GM23338 (cell line): Measurements from ENCODE around the gene CENPB. TPM values are rescaled to one million over a fixed set of nuclear protein-coding genes. Genes with fewer than 3 reads are reported as not detected.
A peak's percentile ranks its signal among the peaks of the same experiment; 100 is the strongest.

Experiments
- ATAC-seq: fragments of 200-7000 bp; cut with Tn5 transposase; 3 replicates; pipeline ENCODE4 v1.9.1; 2020
- DNase-seq: peaks from one replicate; pipeline ENCODE4 v3.0.0-alpha.2; 2015; ENCODE audit warnings: low spot score
- H2AFZ ChIP-seq: fragments of 200-600 bp; sonication (generic); 2 replicates; pipeline ENCODE4 v1.8.0; 2016; ENCODE audit warnings: antibody characterized with exemption, mild to moderate bottlenecking, moderate library complexity
- H3F3A ChIP-seq: fragments of 200-600 bp; sonication (generic); replicated peaks from 2 replicates; pipeline ENCODE4 v1.8.0; 2017; ENCODE audit warnings: antibody characterized with exemption, mixed run types, low read depth
- H3K27ac ChIP-seq: fragments of 200-600 bp; sonication (generic); 2 replicates; pipeline ENCODE4 v1.6.1; 2016; ENCODE audit warnings: low read depth
- H3K27me3 ChIP-seq: fragments of 200-600 bp; sonication (generic); 2 replicates; pipeline ENCODE4 v1.8.0; 2016; ENCODE audit warnings: mild to moderate bottlenecking, mixed run types, moderate library complexity; ENCODE audit not compliant: insufficient read depth
- H3K36me3 ChIP-seq: fragments of 200-600 bp; sonication (generic); 2 replicates; pipeline ENCODE4 v1.8.0; 2016; ENCODE audit warnings: mild to moderate bottlenecking; ENCODE audit not compliant: insufficient read depth
- H3K4me1 ChIP-seq: fragments of 200-600 bp; sonication (generic); 2 replicates; pipeline ENCODE4 v1.8.0; 2016; ENCODE audit warnings: mild to moderate bottlenecking, moderate library complexity; ENCODE audit not compliant: insufficient read depth
- H3K4me2 ChIP-seq: fragments of 200-600 bp; sonication (generic); 2 replicates; pipeline ENCODE4 v1.7.1; 2017; ENCODE audit warnings: mixed run types
- H3K4me3 ChIP-seq: fragments of 200-600 bp; sonication (generic); 2 replicates; pipeline ENCODE4 v1.6.1; 2016; ENCODE audit warnings: mixed run types
- H3K79me2 ChIP-seq: fragments of 200-600 bp; sonication (generic); replicated peaks from 2 replicates; pipeline ENCODE4 v1.8.0; 2017; ENCODE audit warnings: mild to moderate bottlenecking; ENCODE audit not compliant: insufficient read depth
- H3K9me2 ChIP-seq: fragments of 200-600 bp; sonication (generic); 2 replicates; pipeline ENCODE4 v1.8.0; 2017; ENCODE audit not compliant: insufficient read depth
- H4K20me1 ChIP-seq: fragments of 200-600 bp; sonication (generic); replicated peaks from 2 replicates; pipeline ENCODE4 v1.8.0; 2017; ENCODE audit warnings: mild to moderate bottlenecking; ENCODE audit not compliant: insufficient read depth
- H3K27ac Mint-ChIP-seq: 2 replicates; pipeline ENCODE4 v1.8.0; 2020; ENCODE audit warnings: inconsistent platforms, mild to moderate bottlenecking, moderate library complexity, mixed read lengths
- H3K27me3 Mint-ChIP-seq: 3 replicates; pipeline ENCODE4 v1.8.0; 2022; ENCODE audit warnings: low read depth, mild to moderate bottlenecking, moderate library complexity, mixed read lengths, inconsistent platforms; ENCODE audit not compliant: insufficient read depth, poor library complexity
- H3K36me3 Mint-ChIP-seq: 3 replicates; pipeline ENCODE4 v1.8.0; 2021; ENCODE audit warnings: low read depth, mild to moderate bottlenecking, inconsistent platforms, moderate library complexity, mixed read lengths
- H3K4me1 Mint-ChIP-seq: 3 replicates; pipeline ENCODE4 v1.8.0; 2020; ENCODE audit warnings: mild to moderate bottlenecking, inconsistent platforms, mixed read lengths
- H3K4me3 Mint-ChIP-seq: 3 replicates; pipeline ENCODE4 v1.8.0; 2021; ENCODE audit warnings: moderate library complexity, mild to moderate bottlenecking, inconsistent platforms, mixed read lengths
- H3K9me3 Mint-ChIP-seq: 3 replicates; pipeline ENCODE4 v1.8.0; 2020; ENCODE audit warnings: moderate library complexity, mild to moderate bottlenecking, inconsistent platforms, mixed read lengths
- CREB1 ChIP-seq: fragments of 250-450 bp; sonication (Bioruptor Pico); IDR thresholded peaks from 2 replicates; pipeline ENCODE4 v1.5.0; 2020; ENCODE audit warnings: low read depth, mild to moderate bottlenecking, moderate library complexity
- EZH2 ChIP-seq: fragments of 200-600 bp; sonication (generic); IDR thresholded peaks from one replicate; pipeline ENCODE4 v1.8.0; 2017; ENCODE audit warnings: antibody characterized with exemption, mild to moderate bottlenecking, low read depth; ENCODE audit not compliant: unreplicated experiment
- EZH2phosphoT487 ChIP-seq: fragments of 200-600 bp; sonication (generic); IDR thresholded peaks from one replicate; pipeline ENCODE4 v1.8.1; 2018; ENCODE audit warnings: antibody characterized with exemption; ENCODE audit not compliant: unreplicated experiment
- JUNB ChIP-seq: IDR thresholded peaks from one replicate; pipeline ENCODE4 v1.6.1; 2016; ENCODE audit warnings: antibody characterized with exemption; ENCODE audit not compliant: unreplicated experiment
- NANOG ChIP-seq: IDR thresholded peaks from 2 replicates; pipeline ENCODE4 v1.6.1; 2016; ENCODE audit warnings: antibody characterized with exemption, borderline replicate concordance
- POLR2AphosphoS5 ChIP-seq: IDR thresholded peaks from 2 replicates; pipeline ENCODE4 v1.6.1; 2016; ENCODE audit warnings: antibody characterized with exemption, low read depth
- STAT1 ChIP-seq: IDR thresholded peaks from one replicate; pipeline ENCODE4 v1.6.1; 2016; ENCODE audit warnings: antibody characterized with exemption; ENCODE audit not compliant: unreplicated experiment
- ZNF114 ChIP-seq: fragments of 250-450 bp; sonication (Bioruptor Pico); IDR thresholded peaks from 2 replicates; pipeline ENCODE4 v1.5.0; 2020; ENCODE audit warnings: mild to moderate bottlenecking, moderate library complexity
- ZNF331 ChIP-seq: fragments of 250-450 bp; sonication (Bioruptor Pico); IDR thresholded peaks from 2 replicates; pipeline ENCODE4 v1.5.0; 2020; ENCODE audit warnings: low read depth, mild to moderate bottlenecking, moderate library complexity
- polyA plus RNA-seq: library from polyadenylated mRNA; unstranded; fragments of >200 nt; fragmentation: Nextera tagmentation; extraction: Ambion mirVana; gene quantifications from 2 replicates; pipeline ENCODE4 v1.2.1, GENCODE V29; 2016
- total RNA-seq: library from RNA; depleted of rRNA; stranded (reverse); fragments of >200 nt; shearing (Covaris generic); gene quantifications from 2 replicates; pipeline ENCODE4 v1.2.3, GENCODE V29; 2014
- TF ChIP-seq, protein P1 (sequence below): IDR thresholded peaks from one replicate; pipeline ENCODE4 v1.6.1; 2018; ENCODE audit warnings: antibody characterized with exemption; ENCODE audit not compliant: unreplicated experiment
- TF ChIP-seq, protein P2 (sequence below), 2 experiments: fragments of 200-600 bp in 1 of 2; sonication (generic) in 1 of 2; conservative IDR thresholded peaks; 2 replicates each; pipeline versions ENCODE4 v1.5.1 to v1.6.1; 2016 to 2017; ENCODE audit warnings: antibody characterized with exemption in 2 of 2, low read depth in 2 of 2, mild to moderate bottlenecking in 2 of 2, moderate library complexity in 1 of 2
- TF ChIP-seq, protein P3 (sequence below): fragments of 250-450 bp; sonication (Bioruptor Pico); IDR thresholded peaks from 2 replicates; pipeline ENCODE4 v1.5.0; 2020; ENCODE audit warnings: mild to moderate bottlenecking, moderate library complexity
- TF ChIP-seq, protein P4 (sequence below): IDR thresholded peaks from 2 replicates; pipeline ENCODE4 v1.6.1; 2016; ENCODE audit warnings: antibody characterized with exemption

Gene CENPB
- total and polyA plus RNA-seq, 2 experiments from 2014 or later: 10.8 to 52.1 TPM

DNA sequence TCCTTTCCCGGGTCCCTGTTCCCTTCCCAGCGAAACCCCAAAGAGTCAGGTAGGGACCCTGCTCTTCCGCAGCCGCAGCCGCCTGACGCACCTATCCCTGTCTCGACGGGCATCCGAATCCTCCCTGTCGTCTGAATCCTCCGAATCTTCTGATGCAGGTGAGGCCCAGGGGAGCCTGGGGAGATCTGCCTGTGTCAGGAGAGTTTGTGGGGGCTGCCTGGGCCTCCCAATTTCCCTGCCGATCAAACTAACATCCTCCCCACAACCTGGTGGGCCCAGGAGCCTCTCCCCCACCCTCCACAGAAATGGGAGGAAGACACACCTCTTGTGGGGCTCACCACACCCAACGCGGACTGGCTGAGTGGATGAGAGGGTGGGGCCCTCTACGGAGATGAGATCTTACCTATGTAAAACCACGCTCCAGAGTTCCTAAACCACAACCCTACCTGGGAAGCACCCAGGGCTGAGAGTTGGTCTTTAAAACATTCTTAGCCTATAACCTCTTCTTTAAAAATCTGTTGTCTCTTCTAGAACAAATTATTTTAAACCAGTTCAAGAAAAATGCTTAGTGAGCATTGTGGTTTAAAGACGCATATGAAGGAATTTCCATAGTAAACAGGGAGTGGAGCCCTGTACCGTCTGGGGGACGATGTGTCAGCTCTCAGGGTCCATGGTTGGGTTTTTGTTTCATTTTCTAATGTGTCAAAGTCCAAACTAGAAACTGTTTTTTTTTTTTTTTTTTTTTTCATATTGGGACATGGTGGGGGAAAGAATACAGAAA is 11.2 kb upstream of the CENPB start:
- peak overlapping the region; percentile 91 for H3K4me2 ChIP-seq
- H3K4me3 Mint-ChIP-seq: peak overlapping the region; percentile 76
- no peaks in the 10 kb centered on the region for H3K9me2 ChIP-seq
- peaks cover 17% of the 10 kb centered on the region; the same call in 1 of the 2 replicates for H3F3A ChIP-seq
- DNase-seq: no peak
- H3K4me1 ChIP-seq: peaks cover 43% of the 10 kb centered on the region
- TF ChIP-seq STAT1: no peak
- TF ChIP-seq POLR2AphosphoS5: no peak
- no peak for TF ChIP-seq EZH2
- TF ChIP-seq, protein P1, sequence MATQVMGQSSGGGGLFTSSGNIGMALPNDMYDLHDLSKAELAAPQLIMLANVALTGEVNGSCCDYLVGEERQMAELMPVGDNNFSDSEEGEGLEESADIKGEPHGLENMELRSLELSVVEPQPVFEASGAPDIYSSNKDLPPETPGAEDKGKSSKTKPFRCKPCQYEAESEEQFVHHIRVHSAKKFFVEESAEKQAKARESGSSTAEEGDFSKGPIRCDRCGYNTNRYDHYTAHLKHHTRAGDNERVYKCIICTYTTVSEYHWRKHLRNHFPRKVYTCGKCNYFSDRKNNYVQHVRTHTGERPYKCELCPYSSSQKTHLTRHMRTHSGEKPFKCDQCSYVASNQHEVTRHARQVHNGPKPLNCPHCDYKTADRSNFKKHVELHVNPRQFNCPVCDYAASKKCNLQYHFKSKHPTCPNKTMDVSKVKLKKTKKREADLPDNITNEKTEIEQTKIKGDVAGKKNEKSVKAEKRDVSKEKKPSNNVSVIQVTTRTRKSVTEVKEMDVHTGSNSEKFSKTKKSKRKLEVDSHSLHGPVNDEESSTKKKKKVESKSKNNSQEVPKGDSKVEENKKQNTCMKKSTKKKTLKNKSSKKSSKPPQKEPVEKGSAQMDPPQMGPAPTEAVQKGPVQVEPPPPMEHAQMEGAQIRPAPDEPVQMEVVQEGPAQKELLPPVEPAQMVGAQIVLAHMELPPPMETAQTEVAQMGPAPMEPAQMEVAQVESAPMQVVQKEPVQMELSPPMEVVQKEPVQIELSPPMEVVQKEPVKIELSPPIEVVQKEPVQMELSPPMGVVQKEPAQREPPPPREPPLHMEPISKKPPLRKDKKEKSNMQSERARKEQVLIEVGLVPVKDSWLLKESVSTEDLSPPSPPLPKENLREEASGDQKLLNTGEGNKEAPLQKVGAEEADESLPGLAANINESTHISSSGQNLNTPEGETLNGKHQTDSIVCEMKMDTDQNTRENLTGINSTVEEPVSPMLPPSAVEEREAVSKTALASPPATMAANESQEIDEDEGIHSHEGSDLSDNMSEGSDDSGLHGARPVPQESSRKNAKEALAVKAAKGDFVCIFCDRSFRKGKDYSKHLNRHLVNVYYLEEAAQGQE: no peak
- TF ChIP-seq, protein P2, sequence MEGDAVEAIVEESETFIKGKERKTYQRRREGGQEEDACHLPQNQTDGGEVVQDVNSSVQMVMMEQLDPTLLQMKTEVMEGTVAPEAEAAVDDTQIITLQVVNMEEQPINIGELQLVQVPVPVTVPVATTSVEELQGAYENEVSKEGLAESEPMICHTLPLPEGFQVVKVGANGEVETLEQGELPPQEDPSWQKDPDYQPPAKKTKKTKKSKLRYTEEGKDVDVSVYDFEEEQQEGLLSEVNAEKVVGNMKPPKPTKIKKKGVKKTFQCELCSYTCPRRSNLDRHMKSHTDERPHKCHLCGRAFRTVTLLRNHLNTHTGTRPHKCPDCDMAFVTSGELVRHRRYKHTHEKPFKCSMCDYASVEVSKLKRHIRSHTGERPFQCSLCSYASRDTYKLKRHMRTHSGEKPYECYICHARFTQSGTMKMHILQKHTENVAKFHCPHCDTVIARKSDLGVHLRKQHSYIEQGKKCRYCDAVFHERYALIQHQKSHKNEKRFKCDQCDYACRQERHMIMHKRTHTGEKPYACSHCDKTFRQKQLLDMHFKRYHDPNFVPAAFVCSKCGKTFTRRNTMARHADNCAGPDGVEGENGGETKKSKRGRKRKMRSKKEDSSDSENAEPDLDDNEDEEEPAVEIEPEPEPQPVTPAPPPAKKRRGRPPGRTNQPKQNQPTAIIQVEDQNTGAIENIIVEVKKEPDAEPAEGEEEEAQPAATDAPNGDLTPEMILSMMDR (conservative IDR thresholded peaks at IDR 0.05; ENCODE audit: low read depth in 2 of 2): no peak
- no peak for TF ChIP-seq ZNF331
- no peak for TF ChIP-seq CREB1 (CRISPR knock-in tag)
- no peak for TF ChIP-seq NANOG
- TF ChIP-seq, protein P3, sequence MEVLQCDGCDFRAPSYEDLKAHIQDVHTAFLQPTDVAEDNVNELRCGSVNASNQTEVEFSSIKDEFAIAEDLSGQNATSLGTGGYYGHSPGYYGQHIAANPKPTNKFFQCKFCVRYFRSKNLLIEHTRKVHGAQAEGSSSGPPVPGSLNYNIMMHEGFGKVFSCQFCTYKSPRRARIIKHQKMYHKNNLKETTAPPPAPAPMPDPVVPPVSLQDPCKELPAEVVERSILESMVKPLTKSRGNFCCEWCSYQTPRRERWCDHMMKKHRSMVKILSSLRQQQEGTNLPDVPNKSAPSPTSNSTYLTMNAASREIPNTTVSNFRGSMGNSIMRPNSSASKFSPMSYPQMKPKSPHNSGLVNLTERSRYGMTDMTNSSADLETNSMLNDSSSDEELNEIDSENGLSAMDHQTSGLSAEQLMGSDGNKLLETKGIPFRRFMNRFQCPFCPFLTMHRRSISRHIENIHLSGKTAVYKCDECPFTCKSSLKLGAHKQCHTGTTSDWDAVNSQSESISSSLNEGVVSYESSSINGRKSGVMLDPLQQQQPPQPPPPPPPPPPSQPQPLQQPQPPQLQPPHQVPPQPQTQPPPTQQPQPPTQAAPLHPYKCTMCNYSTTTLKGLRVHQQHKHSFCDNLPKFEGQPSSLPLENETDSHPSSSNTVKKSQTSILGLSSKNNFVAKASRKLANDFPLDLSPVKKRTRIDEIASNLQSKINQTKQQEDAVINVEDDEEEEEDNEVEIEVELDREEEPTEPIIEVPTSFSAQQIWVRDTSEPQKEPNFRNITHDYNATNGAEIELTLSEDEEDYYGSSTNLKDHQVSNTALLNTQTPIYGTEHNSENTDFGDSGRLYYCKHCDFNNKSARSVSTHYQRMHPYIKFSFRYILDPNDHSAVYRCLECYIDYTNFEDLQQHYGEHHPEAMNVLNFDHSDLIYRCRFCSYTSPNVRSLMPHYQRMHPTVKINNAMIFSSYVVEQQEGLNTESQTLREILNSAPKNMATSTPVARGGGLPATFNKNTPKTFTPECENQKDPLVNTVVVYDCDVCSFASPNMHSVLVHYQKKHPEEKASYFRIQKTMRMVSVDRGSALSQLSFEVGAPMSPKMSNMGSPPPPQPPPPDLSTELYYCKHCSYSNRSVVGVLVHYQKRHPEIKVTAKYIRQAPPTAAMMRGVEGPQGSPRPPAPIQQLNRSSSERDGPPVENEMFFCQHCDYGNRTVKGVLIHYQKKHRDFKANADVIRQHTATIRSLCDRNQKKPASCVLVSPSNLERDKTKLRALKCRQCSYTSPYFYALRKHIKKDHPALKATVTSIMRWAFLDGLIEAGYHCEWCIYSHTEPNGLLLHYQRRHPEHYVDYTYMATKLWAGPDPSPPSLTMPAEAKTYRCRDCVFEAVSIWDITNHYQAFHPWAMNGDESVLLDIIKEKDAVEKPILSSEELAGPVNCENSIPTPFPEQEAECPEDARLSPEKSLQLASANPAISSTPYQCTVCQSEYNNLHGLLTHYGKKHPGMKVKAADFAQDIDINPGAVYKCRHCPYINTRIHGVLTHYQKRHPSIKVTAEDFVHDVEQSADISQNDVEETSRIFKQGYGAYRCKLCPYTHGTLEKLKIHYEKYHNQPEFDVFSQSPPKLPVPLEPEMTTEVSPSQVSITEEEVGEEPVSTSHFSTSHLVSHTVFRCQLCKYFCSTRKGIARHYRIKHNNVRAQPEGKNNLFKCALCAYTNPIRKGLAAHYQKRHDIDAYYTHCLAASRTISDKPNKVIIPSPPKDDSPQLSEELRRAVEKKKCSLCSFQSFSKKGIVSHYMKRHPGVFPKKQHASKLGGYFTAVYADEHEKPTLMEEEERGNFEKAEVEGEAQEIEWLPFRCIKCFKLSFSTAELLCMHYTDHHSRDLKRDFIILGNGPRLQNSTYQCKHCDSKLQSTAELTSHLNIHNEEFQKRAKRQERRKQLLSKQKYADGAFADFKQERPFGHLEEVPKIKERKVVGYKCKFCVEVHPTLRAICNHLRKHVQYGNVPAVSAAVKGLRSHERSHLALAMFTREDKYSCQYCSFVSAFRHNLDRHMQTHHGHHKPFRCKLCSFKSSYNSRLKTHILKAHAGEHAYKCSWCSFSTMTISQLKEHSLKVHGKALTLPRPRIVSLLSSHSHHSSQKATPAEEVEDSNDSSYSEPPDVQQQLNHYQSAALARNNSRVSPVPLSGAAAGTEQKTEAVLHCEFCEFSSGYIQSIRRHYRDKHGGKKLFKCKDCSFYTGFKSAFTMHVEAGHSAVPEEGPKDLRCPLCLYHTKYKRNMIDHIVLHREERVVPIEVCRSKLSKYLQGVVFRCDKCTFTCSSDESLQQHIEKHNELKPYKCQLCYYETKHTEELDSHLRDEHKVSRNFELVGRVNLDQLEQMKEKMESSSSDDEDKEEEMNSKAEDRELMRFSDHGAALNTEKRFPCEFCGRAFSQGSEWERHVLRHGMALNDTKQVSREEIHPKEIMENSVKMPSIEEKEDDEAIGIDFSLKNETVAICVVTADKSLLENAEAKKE (CRISPR knock-in tag): no peak
- TF ChIP-seq ZNF114 (CRISPR knock-in tag): no peak
- no peak for TF ChIP-seq JUNB
- no peak for TF ChIP-seq EZH2phosphoT487
- TF ChIP-seq, protein P4, sequence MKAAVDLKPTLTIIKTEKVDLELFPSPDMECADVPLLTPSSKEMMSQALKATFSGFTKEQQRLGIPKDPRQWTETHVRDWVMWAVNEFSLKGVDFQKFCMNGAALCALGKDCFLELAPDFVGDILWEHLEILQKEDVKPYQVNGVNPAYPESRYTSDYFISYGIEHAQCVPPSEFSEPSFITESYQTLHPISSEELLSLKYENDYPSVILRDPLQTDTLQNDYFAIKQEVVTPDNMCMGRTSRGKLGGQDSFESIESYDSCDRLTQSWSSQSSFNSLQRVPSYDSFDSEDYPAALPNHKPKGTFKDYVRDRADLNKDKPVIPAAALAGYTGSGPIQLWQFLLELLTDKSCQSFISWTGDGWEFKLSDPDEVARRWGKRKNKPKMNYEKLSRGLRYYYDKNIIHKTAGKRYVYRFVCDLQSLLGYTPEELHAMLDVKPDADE: no peak
- H3K4me3 ChIP-seq: peak overlapping the region; percentile 68
- H3K27me3 ChIP-seq: no peaks in the 10 kb centered on the region
- no peaks in the 10 kb centered on the region; the same call in 1 of the 2 replicates for H4K20me1 ChIP-seq
- H3K36me3 ChIP-seq: no peaks in the 10 kb centered on the region
- H3K36me3 Mint-ChIP-seq: peaks cover 26% of the 10 kb centered on the region
- H3K27me3 Mint-ChIP-seq: peaks cover 31% of the 10 kb centered on the region
- no peaks in the 10 kb centered on the region for H3K9me3 Mint-ChIP-seq
- H3K27ac ChIP-seq: no peak overlapping the region
- peaks cover 46% of the 10 kb centered on the region for H3K4me1 Mint-ChIP-seq
- no peak overlapping the region; the same call in 1 of the 2 replicates for H3K27ac Mint-ChIP-seq
- no peaks in the 10 kb centered on the region for H3K79me2 ChIP-seq
- H2AFZ ChIP-seq: no peak overlapping the region
- ATAC-seq: no peak
